Brain microvascular endothelial cell (primary cell): ENCODE results near the gene ARL8B.

ENCODE experiments used
- DNase-seq: peaks from one replicate; pipeline ENCODE4 v3.0.0-alpha.2; 2020
- H3K27ac ChIP-seq: fragments of 250-450 bp; sonication (Bioruptor Pico); 2 replicates; pipeline ENCODE4 v1.5.1; 2020; ENCODE audit warnings: mild to moderate bottlenecking, moderate library complexity
- H3K27me3 ChIP-seq: fragments of 250-450 bp; sonication (Bioruptor Pico); replicated peaks from 2 replicates; pipeline ENCODE4 v1.5.1; 2020; ENCODE audit warnings: mild to moderate bottlenecking
- H3K36me3 ChIP-seq: fragments of 250-450 bp; sonication (Bioruptor Pico); replicated peaks from 2 replicates; pipeline ENCODE4 v1.5.1; 2020; ENCODE audit warnings: mild to moderate bottlenecking
- H3K4me3 ChIP-seq: 2 replicates; pipeline ENCODE4 v1.5.1; 2011; ENCODE audit warnings: low read depth, mild to moderate bottlenecking, control low read depth, low read length, moderate library complexity
- CTCF ChIP-seq: IDR thresholded peaks from 2 replicates; pipeline ENCODE4 v1.5.1; 2011; ENCODE audit warnings: low read depth, mild to moderate bottlenecking, moderate library complexity, low read length, control low read depth, inconsistent platforms; ENCODE audit errors: missing control alignments
- in situ Hi-C: cut with HindIII; loops from 2 replicates; pipeline ENCODE4 v1.10.0; 2017; ENCODE audit warnings: low sequenced_read_pairs, low pct_ligation_motif_present

The ARL8B gene

DNA sequence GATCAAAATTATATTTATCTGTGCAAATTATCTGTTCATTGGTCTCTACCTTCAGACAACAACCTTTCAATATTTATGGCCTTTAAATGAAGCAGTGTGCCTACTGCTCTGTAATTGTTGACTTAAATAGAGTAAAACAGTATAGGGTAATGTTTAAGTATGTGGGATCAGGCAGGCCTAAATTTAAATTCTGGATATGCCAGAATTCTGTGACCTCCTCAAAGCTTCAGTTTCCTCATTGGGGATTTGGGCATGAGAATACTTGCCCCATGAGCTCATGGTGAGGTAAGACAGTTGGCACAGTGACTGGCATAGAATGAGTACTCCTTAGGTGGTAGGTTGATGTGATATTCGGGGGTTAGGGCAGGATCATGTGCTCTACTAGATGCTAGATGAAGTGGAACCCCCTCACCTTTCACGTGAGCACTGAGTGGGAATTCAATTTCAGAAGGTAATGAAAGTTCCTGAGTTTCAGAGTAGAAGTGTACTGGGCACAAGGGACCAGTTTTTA, 14.9 kb downstream of the ARL8B start:
- no peak for TF ChIP-seq CTCF
- no peaks in the 10 kb centered on the region for H3K36me3 ChIP-seq
- no peak for DNase-seq
- in situ Hi-C loops, result no loop called here
- H3K4me3 ChIP-seq, result no peak overlapping the region
- H3K27me3 ChIP-seq, result no peaks in the 10 kb centered on the region
- no peak overlapping the region for H3K27ac ChIP-seq

GRCh38 chr3:5138214-5138981, 16.3 kb downstream of the ARL8B start:
- Histone ChIP-seq H3K36me3 (no peaks in the 10 kb centered on the region), H3K27ac (no peak overlapping the region), H3K27me3 (no peaks in the 10 kb centered on the region), H3K4me3 (no peak overlapping the region)
- in situ Hi-C loops, result no loop called here
- DNase-seq, result no peak
- no peak for TF ChIP-seq CTCF

DNA sequence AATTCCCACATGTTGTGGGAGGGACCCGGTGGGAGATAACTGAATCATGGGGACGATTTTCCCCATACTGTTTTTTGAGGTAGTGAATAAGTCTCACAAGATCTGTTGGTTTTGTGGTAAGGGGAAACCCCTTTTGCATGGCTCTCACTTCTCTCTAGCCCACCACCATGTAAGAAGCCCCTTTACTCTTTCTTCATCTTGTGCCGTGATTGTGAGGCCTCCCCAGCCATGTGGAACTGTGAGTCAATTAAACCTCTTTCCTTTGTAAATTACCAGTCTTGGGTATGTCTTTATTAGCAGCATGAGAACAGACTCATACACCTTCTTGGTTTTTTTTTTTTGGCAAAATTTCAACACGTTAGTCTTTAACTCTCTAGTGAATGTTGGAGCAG, 18.1 kb downstream of the ARL8B start:
- no peak overlapping the region for H3K4me3 ChIP-seq
- no peaks in the 10 kb centered on the region for H3K27me3 ChIP-seq
- DNase-seq, result no peak
- no peak for TF ChIP-seq CTCF
- in situ Hi-C loops, result no loop called here
- H3K36me3 ChIP-seq, result no peaks in the 10 kb centered on the region
- H3K27ac ChIP-seq, result no peak overlapping the region

DNA sequence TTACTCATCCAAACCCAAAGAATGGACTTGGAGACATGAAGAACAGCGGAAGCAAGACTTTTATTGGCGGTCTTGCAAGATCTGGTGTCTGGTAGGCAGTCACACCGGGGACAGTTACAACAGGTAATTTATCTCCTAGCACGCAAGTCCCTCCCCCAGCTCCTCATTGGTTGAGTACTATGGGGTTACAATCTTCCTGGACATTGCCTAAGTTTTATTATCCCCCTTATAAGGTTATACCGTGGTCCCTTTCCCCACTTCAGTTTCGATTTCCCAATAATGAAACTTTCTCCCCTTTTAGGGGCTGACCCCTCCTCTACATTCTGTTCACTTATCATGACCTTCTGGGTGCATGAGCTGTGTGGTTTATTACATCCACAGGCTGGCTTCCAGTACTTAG, 18.7 kb downstream of the ARL8B start:
- Histone ChIP-seq H3K27me3 (no peaks in the 10 kb centered on the region), H3K27ac (no peak overlapping the region), H3K4me3 (no peak overlapping the region), H3K36me3 (no peaks in the 10 kb centered on the region)
- no peak for DNase-seq
- no peak for TF ChIP-seq CTCF
- in situ Hi-C loops, result no loop called here

- Histone ChIP-seq H3K4me3 (no peak overlapping the region), H3K27ac (no peak overlapping the region), H3K27me3 (no peaks in the 10 kb centered on the region), H3K36me3 (no peaks in the 10 kb centered on the region)
- DNase-seq, result no peak
- TF ChIP-seq CTCF, result no peak
- in situ Hi-C loops, result no loop called here
Measured at GRCh38 chr3:5141760-5142159, 19.7 kb downstream of the ARL8B start.

GRCh38 chr3:5143464-5143863, 21.4 kb downstream of the ARL8B start:
- Histone ChIP-seq H3K36me3 (no peaks in the 10 kb centered on the region), H3K4me3 (no peak overlapping the region), H3K27me3 (no peaks in the 10 kb centered on the region), H3K27ac (no peak overlapping the region)
- TF ChIP-seq CTCF, result no peak
- in situ Hi-C loops, result no loop called here
- no peak for DNase-seq
